ENCODE measurements around the gene NFATC2IP. TPM values are rescaled to one million over a fixed set of nuclear protein-coding genes. Genes with fewer than 3 reads are reported as not detected.

Gene NFATC2IP
- total and polyA plus RNA-seq, 2 of the 4 experiments (the other 2 are of a cell fraction): 10.0 to 29.1 TPM

- Histone ChIP-seq H2BK5ac (ENCODE audit: low read depth, low read length, poor library complexity, severe bottlenecking) (no peak overlapping the region), H4K20me1 (ENCODE audit: insufficient read depth, low read length) (no peaks in the 10 kb centered on the region), H2AK5ac (ENCODE audit: low read depth, low read length) (no peak overlapping the region), H3K14ac (replicated peaks; ENCODE audit: low read depth, low read length) (no peak overlapping the region), H3K9me1 (ENCODE audit: insufficient read depth, low read length) (no peaks in the 10 kb centered on the region), H3K79me1 (ENCODE audit: low read depth in 1 of 2, low read length in 2 of 2) (no peaks in the 10 kb centered on the region), H2AK9ac (replicated peaks; ENCODE audit: low read depth, low read length, poor library complexity) (no peak overlapping the region), H2AFZ (replicated peaks; ENCODE audit: low read length, poor library complexity) (no peak overlapping the region), H4K8ac (ENCODE audit: low read depth in 2 of 2, low read length in 2 of 2) (no peak overlapping the region), H3K4me3 (ENCODE audit: insufficient read depth, low read depth, low read length) (no peak overlapping the region), H2BK15ac (ENCODE audit: low read depth, low read length) (no peak overlapping the region), H3K4me1 (ENCODE audit: control insufficient read depth, insufficient read depth, low read length) (peaks cover 2% of the 10 kb centered on the region; the same call in 1 of the 2 replicates), H2BK120ac (ENCODE audit: low read depth, low read length) (no peak overlapping the region), H3K9ac (ENCODE audit: low read depth, low read length) (no peak overlapping the region), H3K4ac (ENCODE audit: low read depth, low read length) (no peak overlapping the region), H3K36me3 (ENCODE audit: control insufficient read depth, insufficient read depth, low read length) (no peaks in the 10 kb centered on the region), H3K18ac (ENCODE audit: low read depth, low read length) (no peak overlapping the region; the same call in 1 of the 2 replicates), H3K56ac (ENCODE audit: extremely low read depth, insufficient read depth, low read length) (no peak overlapping the region), H4K91ac (ENCODE audit: insufficient read depth, low read depth, low read length) (no peak overlapping the region), H4K5ac (ENCODE audit: low read depth, low read length) (no peak overlapping the region; the same call in 1 of the 2 replicates), H3K23ac (ENCODE audit: low read depth, low read length) (no peak overlapping the region), H3K9me3 (ENCODE audit: control insufficient read depth, insufficient read depth, low read length) (no peaks in the 10 kb centered on the region), H2BK20ac (ENCODE audit: low read depth, low read length) (no peak overlapping the region), H3K27ac (ENCODE audit: insufficient read depth, low read length) (no peak overlapping the region; the same call in 1 of the 2 replicates), H3K4me2 (ENCODE audit: low read depth, low read length) (no peak overlapping the region), H3K27me3 (ENCODE audit: control insufficient read depth, insufficient read depth, low read length) (no peaks in the 10 kb centered on the region; the same call in 1 of the 2 replicates)
- intact Hi-C loops (cut with micrococcal nuclease): no loop called here
- DNase-seq (no peak), ATAC-seq (ENCODE audit: low read depth) (no peak)
- dilution Hi-C loops (cut with HindIII; ENCODE audit: low sequenced_read_pairs, unreplicated experiment): no loop called here
- WGBS, 2 experiments (ENCODE audit: extremely low coverage in 2 of 2, insufficient read length in 1 of 2): no CpG with 5 or more reads among the region's 3 CpGs
- TF ChIP-seq RCOR1 (IDR thresholded peaks at IDR 0.05; ENCODE audit: insufficient replicate concordance, low read length) (no peak), CEBPB (IDR thresholded peaks at IDR 0.05; ENCODE audit: low read depth, low read length) (no peak), MXI1 (IDR thresholded peaks at IDR 0.05; ENCODE audit: borderline replicate concordance, low read depth, low read length) (no peak)
- POLR2A ChIA-PET (ENCODE audit: unreplicated experiment): no interaction called here
- CTCF ChIA-PET: interaction anchor here (0.8 kb wide), 1 partner anchor 10 kb away, joined by 3 read pairs; no protein-coding TSS in a partner anchor
- in situ Hi-C loops (cut with MboI; ENCODE audit: low sequenced_read_pairs): no loop called here
- no TSS peak for BruUV-seq (replicated peaks)
Measured at GRCh38 chr16:29014561-29015069, 63.9 kb downstream of the NFATC2IP start.

Other genes starting within 250 kb of the NFATC2IP start
- 132 and 184 TPM in 2 replicates for gene EIF3C, start 239.5 kb upstream of the NFATC2IP start, total RNA-seq (2012; rRNA removed)
- gene EIF3C, start 239.5 kb upstream of the NFATC2IP start, polyA plus RNA-seq (2012; rRNA removed): 260 and 325 TPM in 2 replicates
- gene NPIPB9, start 199.2 kb upstream of the NFATC2IP start, total RNA-seq (2012; rRNA removed): 0.56 TPM in 1 of 2 replicates, not detected in the other
- 0.11 and 0.15 TPM in 2 replicates for gene NPIPB9, start 199.2 kb upstream of the NFATC2IP start, polyA plus RNA-seq (2012; rRNA removed)
- gene ATXN2L, start 127.9 kb upstream of the NFATC2IP start, total RNA-seq (2012; rRNA removed): 10.3 and 12.9 TPM in 2 replicates
- gene ATXN2L, start 127.9 kb upstream of the NFATC2IP start, polyA plus RNA-seq (2012; rRNA removed): 50.2 and 58.8 TPM in 2 replicates
- gene TUFM, start 104.6 kb upstream of the NFATC2IP start, total RNA-seq (2012; rRNA removed): 80.3 and 88.0 TPM in 2 replicates
- gene TUFM, start 104.6 kb upstream of the NFATC2IP start, polyA plus RNA-seq (2012; rRNA removed): 126 and 131 TPM in 2 replicates
- 3.9 and 4.7 TPM in 2 replicates for gene SH2B1, start 87.1 kb upstream of the NFATC2IP start, total RNA-seq (2012; rRNA removed)
- 38.6 and 39.9 TPM in 2 replicates for gene SH2B1, start 87.1 kb upstream of the NFATC2IP start, polyA plus RNA-seq (2012; rRNA removed)
- under 0.01 TPM in 1 of 2 replicates, not detected in the other for gene ATP2A1, start 72.4 kb upstream of the NFATC2IP start, total RNA-seq (2012; rRNA removed)
- 0.56 and 0.63 TPM in 2 replicates for gene ATP2A1, start 72.4 kb upstream of the NFATC2IP start, polyA plus RNA-seq (2012; rRNA removed)
- gene RABEP2, start 25.7 kb upstream of the NFATC2IP start, total RNA-seq (2012; rRNA removed): 12.2 and 14.4 TPM in 2 replicates
- gene RABEP2, start 25.7 kb upstream of the NFATC2IP start, polyA plus RNA-seq (2012; rRNA removed): 20.0 and 21.9 TPM in 2 replicates
- not detected in 2 replicates for gene CD19, start 19.0 kb upstream of the NFATC2IP start, total RNA-seq (2012; rRNA removed)
- not detected in 2 replicates for gene CD19, start 19.0 kb upstream of the NFATC2IP start, polyA plus RNA-seq (2012; rRNA removed)
- gene SPNS1, start 23.8 kb downstream of the NFATC2IP start, total RNA-seq (2012; rRNA removed): 4.7 and 6.9 TPM in 2 replicates
- gene SPNS1, start 23.8 kb downstream of the NFATC2IP start, polyA plus RNA-seq (2012; rRNA removed): 37.3 and 39.9 TPM in 2 replicates
- 0.18 TPM in 1 of 2 replicates, not detected in the other for gene LAT, start 34.1 kb downstream of the NFATC2IP start, total RNA-seq (2012; rRNA removed)
- 7.4 and 7.6 TPM in 2 replicates for gene LAT, start 34.1 kb downstream of the NFATC2IP start, polyA plus RNA-seq (2012; rRNA removed)